CD4-positive, alpha-beta T cell treated with Interleukin-15 for 1 hour (primary cell): ENCODE measurements around the gene SLC16A10.
"Not testable (repeated sequence)": the region's sequence is repeated elsewhere in the genome, so short reads cannot be mapped to it uniquely, and the experiment has no call there.

Source experiments
- DNase-seq: peaks from one replicate; pipeline ENCODE4 v3.0.0-alpha.2; 2020

Gene SLC16A10

DNA sequence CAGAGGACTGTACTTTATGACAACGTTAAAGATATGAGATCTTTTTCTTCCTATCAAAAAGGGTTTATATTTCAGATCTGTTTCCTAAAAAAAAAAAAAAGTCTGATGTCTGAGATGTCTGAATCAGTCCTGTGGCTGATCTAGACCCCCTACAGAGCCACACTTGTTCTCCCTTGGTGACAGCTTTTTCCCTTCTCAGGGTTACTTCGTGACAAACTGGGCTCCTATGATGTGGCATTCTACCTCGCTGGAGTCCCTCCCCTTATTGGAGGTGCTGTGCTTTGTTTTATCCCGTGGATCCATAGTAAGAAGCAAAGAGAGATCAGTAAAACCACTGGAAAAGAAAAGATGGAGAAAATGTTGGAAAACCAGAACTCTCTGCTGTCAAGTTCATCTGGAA lies 134.5 kb downstream of the SLC16A10 start:
- no peak for DNase-seq

DNA sequence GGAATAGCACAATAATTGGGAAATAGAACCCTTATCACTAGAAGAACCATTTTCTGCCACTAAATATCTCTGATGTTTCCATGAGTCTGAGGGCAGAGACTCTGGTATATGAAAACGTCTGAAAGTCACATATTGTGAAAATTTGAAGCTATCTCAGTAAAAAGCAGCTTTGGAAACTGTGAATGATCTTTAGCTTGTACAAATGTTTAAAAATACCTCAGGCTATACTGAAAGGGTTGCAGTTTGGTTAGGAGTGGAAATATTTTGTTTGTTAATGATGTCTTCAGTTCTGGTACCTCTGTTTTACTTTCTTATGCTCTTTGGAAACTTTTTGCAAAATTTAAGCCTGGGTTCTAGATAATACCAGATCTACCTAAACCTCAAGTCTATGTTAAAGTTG lies 135.0 kb downstream of the SLC16A10 start:
- DNase-seq = no peak

- no peak for DNase-seq
Measured at GRCh38 chr6:111228094-111228493, 140.8 kb downstream of the SLC16A10 start.

DNA sequence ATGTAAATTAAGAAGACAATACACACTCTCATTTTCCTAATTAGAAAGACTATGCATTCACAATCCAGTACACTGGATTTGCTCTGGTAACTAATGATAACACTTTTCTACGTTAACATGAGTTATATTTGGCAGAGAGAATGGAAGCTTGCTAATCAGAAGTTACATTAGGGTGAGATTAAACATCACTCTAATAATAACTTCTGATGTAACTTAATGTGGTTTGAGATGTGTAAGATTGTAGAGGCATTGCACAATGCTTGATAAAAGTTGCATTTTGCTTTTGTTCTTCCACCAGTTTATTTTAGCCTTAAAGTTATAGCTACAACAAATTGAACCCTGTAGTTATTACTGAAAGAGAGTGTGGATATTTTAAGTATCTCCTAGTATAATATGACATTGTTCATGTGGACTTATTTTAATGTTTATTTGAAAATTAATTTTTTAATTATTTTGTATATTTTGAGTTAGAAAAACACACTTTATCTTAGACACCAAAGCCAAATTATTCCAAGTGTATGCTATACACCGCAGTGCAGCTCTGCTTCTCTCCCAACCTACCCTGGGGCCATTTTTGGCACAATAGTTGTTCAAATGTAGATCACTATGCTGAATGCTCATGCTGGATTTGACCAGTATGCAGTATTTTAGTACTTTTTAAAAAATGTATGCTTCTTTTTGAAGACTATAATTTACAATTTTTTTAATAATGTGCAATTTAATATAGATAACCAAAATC lies 143.2 kb downstream of the SLC16A10 start:
- DNase-seq = no peak

GRCh38 chr6:111231090-111231459 lies 143.8 kb downstream of the SLC16A10 start:
- DNase-seq = no peak

DNA sequence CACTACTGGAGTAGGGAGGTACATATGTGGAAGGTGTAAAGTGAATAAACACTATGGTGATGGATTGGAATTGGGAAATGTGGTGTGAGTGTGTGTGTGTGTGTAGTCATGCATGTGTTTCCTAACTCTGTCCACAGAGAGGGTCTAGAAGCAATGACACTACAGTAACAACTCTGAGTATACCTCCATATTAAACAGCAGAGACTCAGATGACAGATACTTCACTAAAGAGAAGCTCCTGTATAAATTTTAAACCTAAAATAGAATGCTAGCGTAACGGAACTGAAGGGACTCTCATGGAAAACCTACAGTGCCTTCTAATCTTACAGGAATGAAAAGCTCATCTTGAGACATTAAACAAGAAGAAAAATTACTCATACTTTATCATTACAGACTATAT lies 150.5 kb downstream of the SLC16A10 start:
- no peak for DNase-seq

DNA sequence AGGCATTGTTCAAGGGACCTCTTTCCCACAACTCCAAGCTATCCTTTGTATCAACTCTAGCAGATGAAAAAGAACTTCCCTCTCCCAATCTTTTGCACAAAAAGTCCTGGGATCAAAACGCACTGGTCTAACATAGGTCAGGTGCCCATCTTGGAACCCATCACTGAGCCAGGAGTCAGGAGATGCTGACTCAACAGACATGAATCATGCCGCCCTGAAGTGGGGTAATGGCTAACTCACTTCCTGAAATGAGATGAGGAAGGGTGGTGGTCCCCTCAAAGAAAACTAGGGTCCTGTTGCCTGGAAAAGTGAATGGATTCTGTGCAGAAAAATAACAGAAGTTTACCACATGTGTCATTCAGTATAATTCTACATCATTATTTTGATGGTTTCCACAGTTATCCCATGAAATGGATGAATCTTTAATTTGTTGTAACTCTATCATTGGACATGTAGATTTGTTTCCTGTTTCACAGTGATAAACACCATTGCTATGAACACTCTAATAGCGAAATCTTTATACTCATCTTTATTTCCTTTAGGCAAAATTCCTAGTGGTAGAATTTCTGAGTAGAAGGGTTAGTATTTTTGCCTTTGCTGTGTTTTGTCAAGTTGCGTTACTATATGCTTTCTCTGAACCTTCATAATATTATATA lies 151.3 kb downstream of the SLC16A10 start:
- DNase-seq = peak; percentile 63

GRCh38 chr6:111239461-111239860 lies 152.2 kb downstream of the SLC16A10 start:
- DNase-seq = no peak

GRCh38 chr6:111242452-111242851 lies 155.1 kb downstream of the SLC16A10 start:
- DNase-seq = no peak

- DNase-seq = no peak
Measured at GRCh38 chr6:111243095-111243494, 155.8 kb downstream of the SLC16A10 start.

- DNase-seq = no peak
Measured at GRCh38 chr6:111248789-111249188, 161.5 kb downstream of the SLC16A10 start.

- DNase-seq = no peak
Measured at GRCh38 chr6:111250791-111251354, 163.6 kb downstream of the SLC16A10 start.

GRCh38 chr6:111252726-111253125 lies 165.4 kb downstream of the SLC16A10 start:
- no peak for DNase-seq

DNA sequence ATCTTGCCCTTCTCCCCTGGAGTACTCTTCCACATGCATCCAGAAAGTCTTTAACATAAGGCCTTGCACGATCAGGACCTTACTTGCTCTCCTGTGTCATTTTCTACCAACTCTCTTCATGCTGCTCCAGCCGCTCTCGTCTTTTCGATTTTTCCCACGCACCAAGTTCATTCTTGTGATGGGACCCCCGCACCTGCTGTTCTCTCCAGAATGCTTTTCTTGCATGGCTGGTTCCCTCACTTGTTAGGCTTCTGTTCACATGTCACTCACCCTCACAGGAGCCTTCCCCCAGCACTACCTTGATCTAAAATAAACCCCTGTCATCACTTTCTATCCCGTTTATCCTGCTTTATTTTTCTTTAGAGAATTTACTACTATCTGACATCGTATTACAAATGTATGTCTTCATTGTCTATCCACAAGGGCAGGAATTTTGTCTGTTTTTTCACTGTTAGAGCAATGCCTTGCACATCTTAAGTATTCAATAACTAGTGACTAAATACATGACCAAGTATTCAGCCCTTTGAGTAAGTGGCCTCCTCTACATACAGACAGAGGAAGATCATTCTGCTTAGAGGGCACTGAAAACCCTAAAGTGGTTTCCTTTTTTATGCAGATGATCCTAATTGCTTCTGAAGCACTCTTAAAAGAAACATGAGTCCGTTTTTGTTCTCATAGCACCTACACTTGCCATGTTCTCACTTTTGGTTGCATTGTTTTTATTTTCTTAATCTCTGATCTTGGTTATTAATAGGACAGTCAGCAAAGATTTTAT lies 166.9 kb downstream of the SLC16A10 start:
- no peak for DNase-seq

- no peak for DNase-seq
Measured at GRCh38 chr6:111254779-111255166, 167.5 kb downstream of the SLC16A10 start.

DNA sequence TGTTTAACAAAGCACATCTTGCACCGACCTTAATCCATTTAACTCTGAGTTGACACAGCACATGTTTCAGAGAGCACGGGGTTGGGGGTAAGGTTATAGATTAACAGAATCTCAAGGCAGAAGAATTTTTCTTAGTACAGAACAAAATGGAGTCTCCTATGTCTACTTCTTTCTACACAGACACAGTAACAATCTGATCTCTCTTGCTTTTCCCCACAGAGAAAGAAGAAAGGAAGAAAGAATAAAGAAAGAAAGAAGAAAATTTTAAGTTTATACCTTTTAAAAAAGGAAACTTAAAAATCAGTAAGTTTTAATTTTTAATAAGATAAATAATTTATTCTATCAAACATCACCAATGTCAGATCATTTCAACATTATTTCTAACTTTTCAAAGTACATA lies 168.5 kb downstream of the SLC16A10 start:
- not testable (repeated sequence) for DNase-seq

- no peak for DNase-seq
Measured at GRCh38 chr6:111256646-111257045, 169.3 kb downstream of the SLC16A10 start.

DNA sequence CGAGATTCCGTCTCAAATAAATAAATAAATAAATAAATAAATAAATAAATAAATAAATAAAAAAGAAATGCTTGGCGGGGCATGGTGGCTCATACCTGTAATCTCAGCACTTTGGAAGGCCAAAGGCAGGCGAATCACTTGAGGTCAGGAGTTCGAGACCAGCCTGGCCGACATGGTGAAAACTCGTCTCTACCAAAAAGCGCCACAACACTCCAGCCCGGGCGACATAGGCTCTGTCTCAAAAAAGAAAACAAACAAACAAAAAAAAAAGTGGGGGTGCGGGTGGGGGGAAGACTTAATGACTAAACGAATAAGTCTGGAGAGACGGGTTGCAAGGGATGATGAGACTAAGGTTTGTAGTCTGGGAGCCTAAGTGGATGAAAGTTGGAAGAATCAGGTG lies 170.7 kb downstream of the SLC16A10 start:
- no peak for DNase-seq

GRCh38 chr6:111258615-111259088 lies 171.3 kb downstream of the SLC16A10 start:
- DNase-seq = no peak

- DNase-seq = peak; percentile 99
Measured at GRCh38 chr6:111259089-111259831, 172.0 kb downstream of the SLC16A10 start.

- DNase-seq = no peak
Measured at GRCh38 chr6:111260570-111261298, 173.4 kb downstream of the SLC16A10 start.

- DNase-seq = no peak
Measured at GRCh38 chr6:111263837-111264236, 176.5 kb downstream of the SLC16A10 start.
